GM18867 (cell line): ENCODE data around the gene MYH9.
A peak's percentile ranks its signal among the peaks of the same experiment; 100 is the strongest.

Source experiments
- ATAC-seq: cut with Tn5 transposase; IDR thresholded peaks from one replicate; pipeline ENCODE4 v1.9.1; 2021; ENCODE audit warnings: mild to moderate bottlenecking, moderate library complexity; ENCODE audit not compliant: unreplicated experiment

MYH9 gene

GRCh38 chr22:36386900-36387708 lies 663 bp downstream of the MYH9 start:
- ATAC-seq: peak; percentile 17

GRCh38 chr22:36386351-36386899 lies 1.3 kb downstream of the MYH9 start:
- ATAC-seq: no peak

GRCh38 chr22:36385491-36386350 lies 2.0 kb downstream of the MYH9 start:
- ATAC-seq: no peak

- ATAC-seq: no peak
These were observed 2.8 kb downstream of the MYH9 start for GRCh38 chr22:36384766-36385481.

GRCh38 chr22:36383110-36383581 lies 4.6 kb downstream of the MYH9 start:
- peak; percentile 22 for ATAC-seq

GRCh38 chr22:36381513-36382128 lies 6.1 kb downstream of the MYH9 start:
- no peak for ATAC-seq

- no peak for ATAC-seq
These were observed 8.0 kb downstream of the MYH9 start for GRCh38 chr22:36379593-36380361.

GRCh38 chr22:36378869-36379217 lies 8.9 kb downstream of the MYH9 start:
- no peak for ATAC-seq

GRCh38 chr22:36378080-36378868 lies 9.5 kb downstream of the MYH9 start:
- no peak for ATAC-seq

GRCh38 chr22:36377022-36377631 lies 10.6 kb downstream of the MYH9 start:
- ATAC-seq: no peak

- no peak for ATAC-seq
These were observed 11.5 kb downstream of the MYH9 start for GRCh38 chr22:36376265-36376664.

GRCh38 chr22:36375071-36375980 lies 12.4 kb downstream of the MYH9 start:
- ATAC-seq: no peak

- no peak for ATAC-seq
These were observed 13.2 kb downstream of the MYH9 start for GRCh38 chr22:36374603-36375024.

- ATAC-seq: no peak
These were observed 14.5 kb downstream of the MYH9 start for GRCh38 chr22:36373258-36373579.

GRCh38 chr22:36371920-36372319 lies 15.8 kb downstream of the MYH9 start:
- ATAC-seq: no peak

- no peak for ATAC-seq
These were observed 17.6 kb downstream of the MYH9 start for GRCh38 chr22:36369922-36370791.
